Measurements from ENCODE around the gene LLCFC1.
"Not testable (repeated sequence)": the region's sequence is repeated elsewhere in the genome, so short reads cannot be mapped to it uniquely, and the experiment has no call there.

The LLCFC1 gene

DNA sequence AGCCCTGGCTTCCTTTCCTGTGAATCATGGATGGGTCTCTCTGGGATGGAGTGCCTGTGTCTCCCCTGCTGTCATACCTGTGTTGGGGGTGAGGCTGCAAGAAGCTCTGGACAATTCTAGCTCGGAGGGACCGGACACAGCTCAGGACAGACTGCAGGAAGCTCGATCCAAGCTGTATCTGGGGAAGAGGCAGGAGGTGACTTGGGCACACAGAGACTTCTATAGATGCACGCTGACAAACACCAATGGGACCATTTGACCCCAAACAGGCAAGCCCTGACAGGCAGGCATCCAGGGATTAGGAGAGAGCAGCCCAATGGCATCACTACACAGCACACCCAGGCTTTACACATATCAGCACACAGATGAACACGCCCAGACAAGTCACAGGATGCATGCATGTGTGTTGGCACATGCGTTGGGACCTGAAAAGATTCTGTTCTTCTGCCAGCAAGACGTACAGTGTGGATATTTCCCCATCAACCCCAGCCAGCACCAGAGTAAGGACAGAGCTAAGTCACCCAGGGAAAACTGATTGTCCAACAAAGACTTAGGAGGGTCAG, 4.5 kb downstream of the LLCFC1 start:
- no peak for DNase-seq

GRCh38 chr7:142945001-142945400, 5.7 kb downstream of the LLCFC1 start:
- DNase-seq = no peak

DNA sequence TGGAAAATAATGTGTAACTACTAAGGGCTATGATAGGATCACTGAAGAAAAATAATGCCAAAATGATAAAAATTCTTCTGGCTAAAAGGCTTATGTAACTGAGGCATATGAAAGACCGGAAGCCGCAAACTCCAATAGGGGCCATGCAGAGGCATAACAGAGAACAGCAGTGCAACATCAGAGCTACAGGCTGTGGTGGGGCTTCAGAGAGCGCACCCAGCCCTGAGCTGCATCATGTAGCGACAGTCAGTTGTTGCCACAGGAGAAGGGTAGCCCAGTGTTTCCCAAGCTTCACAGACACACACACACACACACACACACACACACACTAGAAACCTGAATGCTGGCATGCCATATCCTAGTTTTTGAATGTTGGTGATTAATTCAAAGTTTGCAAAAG, 9.3 kb downstream of the LLCFC1 start:
- DNase-seq = no peak

DNA sequence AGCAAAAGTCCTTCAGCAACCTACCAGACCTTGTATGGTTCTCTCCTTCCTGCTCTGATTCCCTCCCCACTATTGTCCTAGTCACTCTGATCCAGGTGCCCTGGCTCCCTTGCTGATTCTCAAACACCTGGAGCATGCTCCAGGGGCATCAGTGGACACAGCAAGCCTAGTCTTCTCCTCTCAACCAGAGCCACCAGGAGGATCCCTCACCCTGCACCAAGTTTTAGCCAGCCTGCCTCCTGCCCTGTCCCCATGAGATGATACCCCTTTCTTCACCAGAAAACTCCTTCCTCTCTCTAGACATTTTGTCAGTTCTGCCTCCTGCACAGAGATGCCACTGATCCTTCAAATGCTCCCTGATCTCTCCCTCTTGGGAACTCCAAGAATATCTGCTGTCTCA, 11.0 kb downstream of the LLCFC1 start:
- DNase-seq = no peak

GRCh38 chr7:142954680-142955268, 15.5 kb downstream of the LLCFC1 start:
- DNase-seq = peak; percentile 74

- peak; percentile 16 for DNase-seq
Observed at GRCh38 chr7:142956951-142957623, 17.8 kb downstream of the LLCFC1 start.

DNA sequence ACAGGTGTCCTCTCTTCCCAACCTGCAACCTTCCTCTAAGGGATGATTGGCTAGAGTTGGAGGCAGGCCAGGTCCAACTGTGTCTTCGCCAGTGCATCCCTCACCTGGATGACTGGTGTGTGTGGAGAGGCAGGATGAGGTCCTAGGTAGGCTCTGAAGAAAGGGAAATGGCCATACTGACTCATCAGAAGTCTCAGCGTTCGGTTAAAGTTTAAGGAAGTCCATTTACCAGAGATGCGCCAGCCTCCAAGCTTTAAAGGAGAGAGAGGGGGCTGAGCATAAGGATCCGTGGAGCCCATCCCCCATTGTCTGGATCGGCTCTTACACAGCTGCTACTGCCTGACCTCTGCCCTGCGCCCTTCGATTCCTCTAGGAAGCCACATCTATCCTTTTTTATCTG, 18.4 kb downstream of the LLCFC1 start:
- peak; percentile 65 for DNase-seq

GRCh38 chr7:142959202-142959601, 19.9 kb downstream of the LLCFC1 start:
- no peak for DNase-seq

DNA sequence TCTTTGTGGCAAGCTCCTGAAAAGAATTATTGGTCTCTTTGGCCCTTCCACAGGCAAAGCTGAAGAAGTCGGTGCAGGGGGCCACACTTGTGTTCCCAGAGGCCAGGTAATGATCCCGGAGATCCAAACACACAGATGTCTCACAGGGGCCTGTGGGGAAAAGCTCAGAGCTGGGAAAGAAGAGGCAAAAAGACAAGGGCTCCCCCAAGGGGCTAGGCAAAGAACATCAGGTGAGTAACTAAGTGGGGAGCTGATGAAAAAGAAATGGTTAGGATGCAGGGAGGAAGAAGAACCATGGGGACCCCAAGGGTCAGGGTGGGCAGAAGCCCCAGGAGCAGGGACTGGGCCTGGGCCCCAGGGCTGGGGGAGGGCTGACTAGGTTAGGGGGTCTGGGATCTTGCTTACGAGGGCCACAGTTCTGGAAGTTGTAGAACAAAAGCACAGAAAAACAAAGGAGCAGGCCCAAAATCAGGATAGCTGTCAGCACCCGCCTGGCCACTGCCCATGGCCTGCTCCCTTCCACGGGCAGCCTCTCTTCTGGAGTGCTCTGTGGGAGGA, 21.8 kb downstream of the LLCFC1 start:
- DNase-seq = no peak

- no peak for DNase-seq
Observed at GRCh38 chr7:142961595-142961972, 22.3 kb downstream of the LLCFC1 start.

DNA sequence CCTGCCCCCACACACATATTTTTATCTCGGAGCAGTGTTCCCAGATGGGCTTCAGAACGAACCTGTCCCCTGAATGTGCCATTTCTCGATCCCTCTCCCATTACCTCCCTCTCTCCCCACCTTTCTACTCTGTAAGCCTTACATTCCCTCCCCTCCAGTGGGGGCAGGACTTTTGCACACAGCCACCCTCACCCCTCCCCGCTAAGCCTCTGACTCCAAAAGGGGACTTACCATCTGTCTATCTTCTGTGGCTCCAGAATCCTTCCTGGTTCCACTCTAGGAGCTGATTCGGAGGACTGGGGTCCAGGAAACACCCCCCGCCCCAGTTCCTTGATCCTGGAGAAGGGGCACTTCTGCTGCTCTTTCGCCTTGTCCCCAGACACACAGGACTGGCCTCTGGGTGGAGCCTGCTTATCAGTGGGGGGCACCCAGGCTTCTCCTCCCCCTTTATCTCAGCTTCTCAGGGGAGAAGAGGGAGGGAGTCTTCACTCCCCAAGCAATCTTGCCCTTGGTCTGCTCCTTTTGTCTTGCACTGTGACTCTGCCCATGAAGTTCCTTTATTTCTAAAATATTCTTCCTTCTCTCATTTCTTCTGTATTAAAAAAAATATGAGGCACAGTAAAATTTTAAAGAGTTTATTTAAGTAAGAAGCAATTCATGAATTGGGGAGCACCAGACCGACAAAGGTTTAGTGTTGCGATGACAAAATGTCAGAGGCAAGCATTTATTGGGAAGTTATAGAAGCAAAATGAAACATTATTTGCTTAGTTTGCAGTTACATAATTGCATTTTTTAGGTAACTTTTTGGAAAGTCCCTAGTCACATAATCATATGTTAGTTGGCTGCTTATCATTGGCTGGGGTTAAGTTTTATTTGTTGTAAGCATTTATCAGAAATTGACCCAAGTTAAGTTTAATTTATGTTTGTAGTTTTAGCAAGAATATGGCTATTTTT, 23.0 kb downstream of the LLCFC1 start, which contains the start of gene KEL:
Gene KEL (minus strand): TSS at position 391 of the 954 bp plus-strand sequence. CDS start 157 bp downstream, at position 234.
- DNase-seq = no peak

GRCh38 chr7:142962991-142963390, 23.7 kb downstream of the LLCFC1 start:
- DNase-seq = no peak

DNA sequence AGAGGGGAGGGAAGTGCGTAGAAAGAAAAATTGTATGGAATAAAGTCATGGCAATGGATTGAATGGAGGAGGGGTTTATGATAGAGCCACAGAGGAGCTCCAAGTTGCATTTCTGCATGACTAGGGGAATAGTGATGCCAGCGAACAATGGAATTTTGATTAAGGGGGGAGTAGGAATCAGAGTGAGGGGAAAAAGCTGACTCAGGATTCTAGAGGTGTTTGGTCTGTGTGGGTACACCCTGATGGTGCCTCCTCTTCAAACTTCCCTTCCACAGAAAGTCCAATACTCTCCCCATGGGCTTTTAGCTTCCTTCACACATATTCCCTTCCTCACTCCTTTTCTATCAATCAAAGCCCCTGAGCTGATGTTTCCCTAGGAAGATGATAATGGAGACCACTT, 24.7 kb downstream of the LLCFC1 start:
- DNase-seq = no peak

DNA sequence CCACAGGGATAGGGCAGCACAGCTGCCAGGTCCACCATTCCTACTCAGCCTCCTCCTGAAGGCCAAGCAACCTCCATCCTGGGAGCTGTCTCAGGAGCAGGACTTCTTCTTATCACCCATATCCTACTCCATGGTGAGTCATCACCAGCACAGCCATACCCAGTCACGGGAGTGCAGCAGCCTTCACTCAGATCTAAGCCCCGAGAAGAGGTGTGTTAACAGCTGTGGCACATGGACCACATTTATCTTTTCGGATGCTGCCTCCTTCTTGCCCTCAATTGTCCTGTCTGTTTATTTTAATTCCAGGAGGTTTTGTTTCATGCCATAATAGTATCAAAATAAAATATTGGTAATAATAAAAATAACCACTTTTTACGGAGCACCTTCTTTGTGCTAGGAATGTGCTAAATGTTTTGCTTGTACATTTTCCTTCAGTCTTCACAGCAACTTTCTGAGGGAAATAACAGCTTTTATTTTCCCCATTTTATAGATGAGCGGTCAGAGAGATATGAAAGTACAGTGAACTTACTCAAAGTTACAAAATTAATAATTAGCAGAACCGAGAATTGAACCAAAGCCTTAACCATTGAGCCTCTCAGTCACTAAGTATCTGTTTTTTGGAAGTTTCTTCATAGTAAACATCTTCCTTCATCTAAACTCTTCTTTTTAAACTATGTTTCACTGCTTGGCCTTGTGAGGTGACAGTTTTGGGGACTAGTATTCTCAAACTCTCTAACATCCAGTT, 25.4 kb downstream of the LLCFC1 start:
- DNase-seq = no peak

DNA sequence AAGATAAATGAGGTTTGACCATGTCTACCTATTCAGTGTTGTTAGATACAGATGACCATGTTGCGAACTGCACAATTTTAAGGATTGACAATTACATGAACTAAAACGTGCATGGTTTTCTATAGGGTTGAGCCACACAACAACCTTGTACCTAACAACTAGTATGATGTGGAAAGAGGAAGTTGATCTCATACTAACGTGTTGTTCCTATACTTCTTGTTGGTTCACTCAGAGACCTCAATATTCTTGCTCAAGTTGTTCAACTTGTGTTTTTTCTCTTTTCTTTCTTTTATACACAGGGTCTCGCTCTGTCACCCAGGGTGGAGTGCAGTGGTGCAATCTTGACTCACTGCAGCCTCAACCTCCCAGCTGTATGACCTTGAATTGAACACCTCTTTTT, 28.9 kb downstream of the LLCFC1 start:
- DNase-seq = peak; percentile 66

DNA sequence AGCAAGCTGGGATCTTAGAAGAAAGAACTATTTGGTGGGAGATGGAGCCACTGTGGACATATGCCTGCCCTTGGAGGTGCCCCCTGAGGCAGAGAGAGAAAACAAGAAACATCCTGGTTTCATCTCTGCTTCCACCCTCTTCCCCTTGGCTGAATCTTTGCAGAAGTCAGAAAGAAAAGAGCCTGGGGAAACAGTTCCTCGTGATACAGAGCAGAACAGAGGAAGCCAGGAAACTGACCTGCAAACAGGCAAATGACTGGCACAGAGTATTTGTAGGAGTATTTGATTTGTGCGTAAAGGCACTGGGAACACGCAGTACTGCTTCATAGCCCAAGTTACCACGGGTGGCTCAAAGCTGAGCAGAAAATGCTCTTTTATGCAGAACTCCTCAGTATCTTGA, 29.9 kb downstream of the LLCFC1 start:
- DNase-seq = no peak

DNA sequence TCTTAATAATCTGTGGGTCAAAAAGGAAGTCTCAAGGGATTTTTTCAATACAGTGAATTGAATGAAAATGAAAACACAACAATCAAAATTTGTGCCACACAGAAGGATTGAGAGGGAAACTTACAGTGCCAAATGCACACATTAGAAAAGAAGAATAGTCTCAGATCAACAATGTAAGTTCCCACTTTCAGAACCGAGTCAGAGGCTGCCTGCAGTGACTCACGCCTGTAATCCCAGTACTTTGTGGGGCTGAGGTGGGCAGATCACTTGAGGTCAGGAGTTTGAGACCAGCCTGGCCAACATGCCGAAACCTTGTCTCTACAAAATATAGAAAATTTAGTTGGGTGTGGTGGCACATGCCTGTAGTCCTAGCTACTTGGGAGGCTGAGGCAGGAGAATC, 35.3 kb downstream of the LLCFC1 start:
- peak; percentile 45 for DNase-seq

DNA sequence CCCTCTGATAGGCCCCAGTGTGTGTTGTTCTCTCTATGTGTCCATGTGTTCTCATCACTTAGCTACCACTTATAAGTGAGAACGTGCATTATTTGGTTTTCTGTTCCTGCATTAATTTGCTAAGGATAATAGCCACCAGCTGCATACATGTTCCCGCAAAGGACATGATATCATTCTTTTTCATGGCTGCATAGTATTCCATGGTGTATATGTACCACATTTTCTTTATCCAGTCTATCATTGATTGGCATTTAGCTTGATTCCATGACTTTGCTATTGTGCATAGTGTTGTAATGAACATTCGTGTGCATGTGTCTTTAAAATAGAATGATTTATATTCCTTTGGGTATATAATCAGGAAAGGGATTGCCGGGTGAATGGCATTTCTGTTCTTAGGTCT, 39.1 kb downstream of the LLCFC1 start:
- not testable (repeated sequence) for DNase-seq

DNA sequence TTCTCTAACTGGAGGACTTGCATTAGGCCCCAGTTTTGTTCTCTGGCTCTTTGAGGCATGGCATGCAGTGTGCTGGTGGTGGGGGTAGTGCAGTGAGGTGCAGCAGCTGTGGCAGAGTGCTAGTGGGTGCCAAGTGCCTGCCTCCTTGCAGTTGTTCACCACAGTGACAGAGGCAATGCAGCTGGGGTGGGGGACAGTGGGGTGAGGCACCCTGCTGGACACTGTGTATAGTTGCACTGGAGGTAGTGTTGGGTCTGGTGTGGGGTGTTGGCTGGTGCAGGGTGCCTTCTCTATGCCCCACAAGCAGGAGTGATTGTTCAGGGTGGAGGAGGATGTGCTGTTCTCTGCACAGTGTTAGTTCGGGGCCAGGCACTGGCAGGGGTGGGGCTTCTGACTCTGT, 44.5 kb downstream of the LLCFC1 start:
- no peak for DNase-seq

- DNase-seq = no peak
Observed at GRCh38 chr7:142984297-142984696, 45.0 kb downstream of the LLCFC1 start.

Data from MV-4-11 (cell line).